ENCODE measurements around the gene PADI1.

GRCh38 chr1:17161137-17161740, 43.7 kb upstream of the PADI1 start:
- TF ChIP-seq CTCF (IDR thresholded peaks at IDR 0.05) (no peak), POLR2A (IDR thresholded peaks at IDR 0.05) (no peak), POLR2AphosphoS5 (IDR thresholded peaks at IDR 0.05) (no peak), EP300 (IDR thresholded peaks at IDR 0.05; ENCODE audit: low read depth) (no peak)
